ENCODE data around the gene ACAP3.

The ACAP3 gene

DNA sequence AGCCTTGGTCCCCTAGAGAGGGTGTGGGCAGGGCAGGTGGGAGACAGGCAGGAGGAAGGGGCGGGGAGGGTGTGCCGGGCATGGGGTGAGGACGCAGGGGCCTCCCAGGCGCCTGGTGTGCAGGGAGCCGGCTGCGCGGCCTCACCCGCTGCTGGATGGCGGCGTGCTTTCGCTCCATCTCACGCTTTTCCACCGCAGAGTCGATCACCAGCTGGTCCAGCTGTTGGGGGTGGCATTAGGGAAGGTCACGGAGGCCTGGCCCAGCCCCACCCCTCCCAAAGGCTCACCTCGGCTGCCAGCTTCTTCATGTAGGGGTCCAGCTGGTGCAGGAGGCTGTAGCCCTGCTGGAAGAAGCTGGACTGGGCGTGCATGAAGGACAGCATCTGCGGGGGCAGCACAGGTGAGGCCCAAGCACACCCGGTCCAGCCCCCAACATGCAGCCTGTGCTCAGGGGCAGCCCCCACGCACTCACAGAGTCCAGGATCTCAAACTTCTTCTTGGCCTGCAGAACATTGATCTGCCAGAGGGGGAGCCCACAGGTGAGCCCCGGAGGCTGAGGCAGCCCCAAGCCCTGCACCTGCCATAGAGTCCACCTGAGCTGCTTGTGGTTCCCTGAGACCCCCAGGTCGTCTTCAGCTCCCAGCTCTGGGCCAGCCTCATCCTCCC is 7.9 kb downstream of the ACAP3 start:
- peak; percentile 36 for DNase-seq

DNA sequence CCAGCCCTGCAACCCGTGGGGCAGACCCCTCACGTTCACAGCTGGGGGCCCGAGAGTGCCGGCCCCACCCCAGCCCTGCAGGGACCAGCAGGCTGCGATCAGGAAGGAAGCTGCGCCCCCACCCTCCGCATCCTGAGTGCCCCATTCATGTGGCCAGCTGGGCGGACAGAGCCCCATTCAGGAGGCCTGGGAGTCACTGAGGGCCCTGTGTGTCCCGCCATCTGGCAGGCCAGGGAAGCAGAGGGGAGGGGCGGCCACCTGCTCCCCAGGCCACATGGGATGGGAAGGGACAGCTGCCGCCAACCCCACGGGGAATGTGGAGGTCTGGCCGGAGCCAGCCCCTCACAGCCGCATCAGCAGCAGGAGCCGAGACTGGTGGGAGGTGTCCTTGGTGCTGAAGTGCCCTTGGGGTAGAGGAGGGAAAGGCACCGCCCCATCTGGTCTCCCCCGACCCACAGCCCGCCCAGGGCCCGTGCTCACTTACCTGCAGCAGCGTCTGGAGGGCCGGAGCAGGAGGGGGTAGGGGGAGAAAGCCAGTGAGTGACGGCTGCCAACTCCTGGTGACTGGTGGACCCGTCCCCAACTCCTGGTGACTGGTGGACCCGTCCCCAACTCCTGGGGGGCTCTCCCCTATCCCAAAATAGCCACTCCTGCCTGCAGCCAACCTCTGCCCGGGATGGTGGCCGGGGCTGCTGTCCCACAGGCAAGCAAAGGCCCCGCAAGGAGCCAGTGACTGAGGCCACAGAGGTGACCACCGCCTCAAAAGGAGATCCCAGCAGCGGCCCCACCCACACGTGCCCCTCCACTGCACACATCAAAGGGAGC is 8.7 kb downstream of the ACAP3 start:
- no peak for DNase-seq

DNA sequence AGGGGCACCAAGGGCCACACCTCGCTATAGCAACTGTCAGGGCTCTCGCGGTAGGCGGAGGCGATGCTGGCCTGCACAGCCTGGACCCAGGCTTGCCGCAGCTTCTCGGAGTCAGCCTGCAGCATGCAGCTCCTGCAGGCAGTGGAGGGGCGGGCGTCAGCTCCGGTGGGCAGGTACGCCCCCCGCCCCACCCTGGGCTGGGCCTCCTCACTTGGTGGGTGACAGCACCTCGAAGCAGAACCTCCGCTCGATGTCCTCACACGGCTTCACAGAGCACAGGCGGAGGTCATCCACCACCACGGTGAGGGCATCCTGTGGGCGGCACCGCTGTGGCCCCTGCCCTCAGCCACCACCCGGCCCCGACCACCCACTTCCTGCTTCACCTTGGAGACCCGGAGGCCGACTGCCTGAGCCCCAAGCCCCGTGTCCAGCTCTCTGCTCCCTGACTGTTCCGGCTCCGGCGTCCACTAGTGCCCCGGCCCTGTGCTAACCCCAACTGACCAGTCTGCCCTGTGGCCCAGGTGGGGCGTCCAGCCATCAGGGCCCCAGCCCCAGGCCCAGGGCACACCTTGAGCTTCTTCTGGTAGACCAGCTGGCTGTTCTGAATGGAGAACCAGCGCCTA is 9.8 kb downstream of the ACAP3 start:
- no peak for DNase-seq

DNA sequence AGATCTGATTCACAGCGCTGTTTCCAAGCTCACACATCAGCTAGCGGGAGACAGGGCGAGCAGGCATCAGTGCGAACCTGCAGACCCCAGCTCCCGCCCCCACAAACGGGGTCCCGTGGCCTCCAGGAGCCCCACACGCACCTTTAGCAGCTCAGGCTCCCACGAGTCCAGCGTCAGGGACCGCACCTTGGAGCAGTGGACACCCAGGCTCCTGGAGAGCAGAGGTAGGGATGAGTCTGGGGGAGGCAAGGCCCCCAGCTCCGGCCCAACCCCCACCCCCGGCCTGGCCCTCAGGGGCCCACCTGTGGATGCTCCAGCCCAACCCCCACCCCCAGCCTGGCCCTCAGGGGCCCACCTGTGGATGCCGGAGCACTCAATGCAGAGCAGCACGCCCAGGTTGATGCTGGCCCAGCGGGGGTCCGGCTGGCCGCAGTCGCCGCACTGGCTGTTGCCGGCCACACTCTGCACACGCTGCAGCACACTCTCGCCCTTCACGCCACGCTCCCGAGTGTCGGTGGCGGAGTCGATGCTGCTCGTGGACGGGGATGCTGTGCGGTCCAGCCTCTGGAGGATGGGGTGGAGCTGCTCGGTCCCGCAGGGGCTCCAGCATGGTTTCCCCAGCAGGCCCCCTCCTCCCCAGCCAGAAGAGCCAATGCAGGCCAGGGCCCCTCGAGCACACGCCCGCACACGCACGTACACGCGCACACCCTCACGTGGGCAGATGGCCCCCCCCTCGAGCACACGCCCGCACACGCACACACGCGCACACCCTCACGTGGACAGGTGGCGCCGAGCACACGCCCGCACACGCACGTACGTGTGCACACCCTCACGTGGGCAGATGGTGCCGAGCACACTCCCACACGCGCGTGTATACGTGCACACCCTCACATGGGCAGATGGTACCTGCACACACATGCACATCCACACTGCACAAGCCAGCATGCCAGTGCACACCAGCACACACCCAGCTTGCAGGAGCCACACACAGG is 11.4 kb downstream of the ACAP3 start:
- DNase-seq: no peak

DNA sequence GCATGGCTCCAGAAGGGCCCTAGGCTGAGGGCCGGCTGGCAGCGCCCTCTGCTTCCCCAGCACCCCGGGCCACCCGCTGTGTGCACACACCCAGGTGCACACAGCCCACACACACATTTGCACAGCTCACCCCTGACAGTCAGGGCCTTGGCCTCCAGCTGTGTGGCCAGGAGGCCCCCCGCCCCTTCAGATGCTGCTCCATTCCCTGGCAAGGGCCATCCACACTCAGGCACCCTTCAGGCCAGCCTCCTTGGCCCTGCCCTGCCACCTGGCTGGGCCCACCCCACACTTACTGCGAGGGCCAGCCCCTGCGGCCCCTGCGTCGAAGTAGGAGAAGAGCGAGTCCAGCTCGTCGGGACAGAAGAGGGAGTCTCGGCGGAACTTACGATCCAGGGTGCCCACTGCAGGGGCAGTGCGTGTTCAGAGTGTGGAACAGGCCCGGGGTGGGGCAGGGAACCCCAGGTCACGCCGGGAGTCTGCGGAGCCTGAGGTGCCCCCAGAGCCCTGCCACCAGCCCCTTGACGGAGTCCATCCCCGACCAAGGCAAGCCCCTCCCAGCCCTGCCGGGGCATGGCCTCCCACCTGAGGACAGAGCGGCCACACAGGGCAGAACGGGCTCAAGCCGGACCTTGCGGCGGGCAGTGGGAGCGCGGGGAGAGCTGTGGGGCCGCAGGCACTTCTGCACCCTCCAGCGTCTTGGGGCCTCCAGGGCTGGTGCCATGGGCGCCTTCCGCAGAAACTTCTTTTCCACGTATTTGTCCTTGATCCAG is 12.4 kb downstream of the ACAP3 start:
- DNase-seq: no peak

DNA sequence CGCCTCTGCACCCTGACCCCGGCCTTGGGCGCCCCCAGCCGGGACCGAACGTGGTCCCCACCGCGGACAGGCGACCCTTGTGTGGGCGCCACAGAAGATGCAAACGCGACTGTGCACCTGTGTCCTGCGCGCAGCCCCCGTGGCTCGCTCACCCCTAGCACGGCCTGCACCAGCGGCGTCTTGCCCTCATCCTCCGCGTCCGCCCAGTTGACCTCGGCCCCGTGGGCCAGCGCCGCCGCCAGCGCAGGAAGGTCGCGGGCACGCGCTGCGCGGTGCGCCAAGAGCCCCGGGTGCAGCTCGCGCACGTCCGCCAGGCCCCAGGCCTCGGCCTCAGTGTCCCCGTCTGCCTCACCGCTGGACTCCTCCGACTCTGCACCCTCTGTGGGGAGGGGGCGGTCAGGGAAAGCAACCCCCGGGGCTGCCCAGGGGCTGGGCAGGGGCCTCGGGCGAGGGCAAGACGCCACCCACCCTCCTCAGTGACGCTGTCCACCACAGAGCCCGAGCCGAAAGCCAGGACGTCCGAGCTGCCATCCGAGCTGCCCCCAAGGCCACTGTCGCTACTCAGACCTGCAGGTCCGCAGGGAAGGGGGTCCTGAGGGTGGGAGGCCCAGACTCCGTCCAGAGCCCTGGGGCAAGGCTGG is 13.4 kb downstream of the ACAP3 start:
- no peak for DNase-seq

DNA sequence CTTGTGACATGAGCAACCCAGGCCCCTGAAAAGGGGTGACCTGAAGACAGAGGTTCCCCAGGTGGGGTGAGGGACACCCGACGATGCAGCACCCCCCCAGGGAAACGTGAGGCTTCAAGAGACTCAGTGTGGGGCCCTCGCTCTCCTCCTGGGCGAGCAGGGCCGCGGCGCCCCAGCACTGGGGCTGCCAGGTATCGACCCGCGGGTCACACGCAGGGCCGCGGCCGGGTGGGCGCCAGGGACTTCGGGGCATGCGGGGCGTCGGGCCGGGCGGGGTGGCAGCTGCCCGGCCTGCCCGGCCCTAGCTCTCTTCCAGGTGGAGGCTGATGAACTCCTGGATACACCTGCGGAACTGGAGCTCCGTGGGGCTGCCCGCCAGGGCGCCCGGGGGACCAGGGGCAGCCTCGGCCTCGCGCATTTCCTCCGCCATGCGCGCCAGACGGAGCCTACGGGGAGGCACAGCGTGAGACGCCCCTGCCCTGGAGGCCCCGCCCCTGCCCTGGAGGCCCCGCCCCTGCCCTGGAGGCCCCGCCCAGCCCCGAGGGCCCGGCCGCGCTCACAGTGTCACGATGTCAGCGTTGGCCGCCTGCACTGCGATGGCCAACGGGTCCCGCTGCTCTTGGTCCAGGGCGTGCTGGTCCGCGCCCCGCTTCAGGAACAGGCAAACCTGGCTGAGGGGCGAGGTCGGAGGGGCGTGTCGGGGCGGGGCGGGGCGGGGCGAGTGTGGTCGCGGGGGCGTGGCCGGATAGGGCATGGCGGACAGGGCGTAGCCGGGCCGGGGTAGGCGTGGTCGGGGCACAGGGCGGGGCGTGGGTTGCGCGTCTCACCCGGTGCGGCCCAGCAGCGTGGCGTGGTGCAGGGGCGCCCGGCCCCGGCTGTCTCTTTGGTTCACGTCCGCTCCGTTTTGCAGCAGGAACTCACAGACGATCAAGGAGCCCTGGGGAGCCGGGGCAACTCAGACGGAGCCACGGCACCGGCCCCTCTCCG is 14.2 kb downstream of the ACAP3 start:
- no peak for DNase-seq

DNA sequence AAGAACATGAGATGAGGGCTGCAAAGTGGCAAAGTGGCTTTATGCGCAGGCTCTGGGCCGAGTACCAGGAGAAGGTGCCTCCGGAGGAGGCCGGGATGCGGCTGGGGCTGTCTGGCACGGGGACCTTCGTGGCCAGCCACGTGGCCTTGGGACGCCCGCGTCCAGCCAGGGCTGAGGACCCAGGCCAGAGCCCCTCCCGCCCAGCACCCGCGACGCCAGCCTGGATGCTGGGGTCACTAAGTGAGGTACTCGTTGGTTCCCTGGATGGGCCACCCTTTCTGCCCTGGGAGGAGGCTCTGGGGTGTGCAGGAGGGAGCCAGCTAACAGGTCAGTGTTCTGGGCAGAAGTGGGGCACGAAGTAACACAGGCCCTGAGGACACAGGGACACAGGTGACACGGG is 14.9 kb downstream of the ACAP3 start:
- DNase-seq: no peak

DNA sequence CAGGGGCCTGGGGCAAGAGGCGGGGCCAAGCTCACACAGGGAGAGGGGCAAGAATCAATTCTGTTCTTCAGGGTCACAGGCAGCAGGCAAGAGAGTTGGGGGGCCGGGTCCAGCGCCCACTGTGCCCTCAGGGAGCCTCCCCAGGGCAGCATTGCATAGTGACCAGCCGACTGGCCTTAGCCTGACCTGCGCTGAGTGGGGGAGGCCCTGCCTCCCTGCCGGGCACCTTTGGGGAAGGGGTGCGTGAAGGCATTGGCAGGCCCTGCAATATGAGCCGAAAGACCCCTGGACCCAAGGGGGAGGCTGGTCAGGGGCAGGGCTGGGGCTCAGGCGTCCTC is 15.3 kb downstream of the ACAP3 start:
- DNase-seq: no peak

DNA sequence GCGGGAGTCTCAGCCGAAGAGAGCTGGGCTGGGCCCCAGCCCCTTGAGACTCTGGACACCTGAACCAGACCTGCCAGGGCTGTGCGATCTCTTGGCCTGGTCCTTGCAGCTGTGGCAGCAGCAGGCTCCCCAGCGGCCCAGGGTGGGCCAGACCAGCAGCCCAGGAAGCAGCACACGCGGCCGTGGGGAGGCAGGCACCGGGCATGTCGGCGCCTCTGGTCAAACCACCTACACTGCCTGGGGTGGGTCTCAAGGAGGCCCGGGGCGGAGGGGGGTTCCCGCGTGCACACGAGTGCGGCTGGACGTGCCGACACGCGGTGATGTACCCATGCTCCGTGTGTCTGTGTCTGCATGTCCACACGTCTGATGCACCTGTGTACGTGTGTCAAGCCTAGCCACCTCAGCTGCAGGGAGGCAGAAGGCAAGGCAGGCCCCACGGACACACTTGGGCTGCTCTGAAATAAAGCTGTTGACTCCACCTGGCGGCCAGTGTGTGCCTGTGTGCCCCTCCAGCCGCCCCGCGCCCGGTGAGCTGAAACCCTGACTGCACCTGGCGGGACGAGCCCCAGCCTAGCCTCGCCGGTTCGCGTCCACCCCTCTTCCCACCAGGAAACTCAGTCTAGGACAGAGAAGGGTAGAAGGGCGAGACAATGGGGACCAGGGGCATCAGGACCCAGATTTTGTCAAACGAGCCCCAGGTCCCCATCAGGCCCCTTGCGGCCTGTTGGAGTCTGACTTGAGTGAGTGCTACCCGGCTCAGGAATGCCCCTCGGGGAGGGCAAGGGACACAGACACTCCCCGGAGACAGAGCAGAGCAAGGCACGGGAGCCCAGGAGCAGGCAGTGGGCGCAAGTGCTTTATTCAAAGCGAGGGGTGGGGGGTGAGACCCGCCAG is 15.9 kb downstream of the ACAP3 start:
- peak; percentile 74 for DNase-seq

DNA sequence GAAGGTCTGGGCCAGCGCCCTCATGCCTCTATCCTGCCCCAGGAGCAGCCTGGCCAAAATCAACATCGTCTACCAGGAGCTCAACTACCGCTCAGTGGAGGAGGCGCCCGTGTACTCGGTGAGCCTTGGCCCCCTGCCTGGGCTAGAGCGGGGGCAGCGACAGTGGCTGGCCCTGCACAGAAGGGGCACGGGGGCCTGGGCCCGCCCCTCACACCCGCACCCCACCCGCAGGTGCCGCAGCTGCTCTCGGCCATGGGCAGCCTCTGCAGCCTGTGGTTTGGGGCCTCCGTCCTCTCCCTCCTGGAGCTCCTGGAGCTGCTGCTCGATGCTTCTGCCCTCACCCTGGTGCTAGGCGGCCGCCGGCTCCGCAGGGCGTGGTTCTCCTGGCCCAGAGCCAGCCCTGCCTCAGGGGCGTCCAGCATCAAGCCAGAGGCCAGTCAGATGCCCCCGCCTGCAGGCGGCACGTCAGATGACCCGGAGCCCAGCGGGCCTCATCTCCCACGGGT is 16.7 kb downstream of the ACAP3 start:
- no peak for DNase-seq

DNA sequence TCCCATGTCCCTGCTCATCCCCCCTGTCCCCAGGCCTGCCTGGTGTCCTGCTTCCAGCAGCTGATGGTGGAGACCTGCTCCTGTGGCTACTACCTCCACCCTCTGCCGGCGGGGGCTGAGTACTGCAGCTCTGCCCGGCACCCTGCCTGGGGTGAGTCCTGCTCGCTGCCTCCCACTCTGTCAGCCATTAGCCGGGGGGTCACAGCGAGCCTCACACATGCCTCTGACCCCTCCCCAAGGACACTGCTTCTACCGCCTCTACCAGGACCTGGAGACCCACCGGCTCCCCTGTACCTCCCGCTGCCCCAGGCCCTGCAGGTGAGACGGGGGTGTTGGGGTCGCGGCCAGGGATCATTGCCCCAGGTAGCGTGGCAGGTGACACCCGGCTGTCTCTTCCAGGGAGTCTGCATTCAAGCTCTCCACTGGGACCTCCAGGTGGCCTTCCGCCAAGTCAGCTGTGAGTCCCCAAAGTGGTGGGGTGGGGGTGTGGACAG is 17.4 kb downstream of the ACAP3 start:
- peak; percentile 77 for DNase-seq

DNA sequence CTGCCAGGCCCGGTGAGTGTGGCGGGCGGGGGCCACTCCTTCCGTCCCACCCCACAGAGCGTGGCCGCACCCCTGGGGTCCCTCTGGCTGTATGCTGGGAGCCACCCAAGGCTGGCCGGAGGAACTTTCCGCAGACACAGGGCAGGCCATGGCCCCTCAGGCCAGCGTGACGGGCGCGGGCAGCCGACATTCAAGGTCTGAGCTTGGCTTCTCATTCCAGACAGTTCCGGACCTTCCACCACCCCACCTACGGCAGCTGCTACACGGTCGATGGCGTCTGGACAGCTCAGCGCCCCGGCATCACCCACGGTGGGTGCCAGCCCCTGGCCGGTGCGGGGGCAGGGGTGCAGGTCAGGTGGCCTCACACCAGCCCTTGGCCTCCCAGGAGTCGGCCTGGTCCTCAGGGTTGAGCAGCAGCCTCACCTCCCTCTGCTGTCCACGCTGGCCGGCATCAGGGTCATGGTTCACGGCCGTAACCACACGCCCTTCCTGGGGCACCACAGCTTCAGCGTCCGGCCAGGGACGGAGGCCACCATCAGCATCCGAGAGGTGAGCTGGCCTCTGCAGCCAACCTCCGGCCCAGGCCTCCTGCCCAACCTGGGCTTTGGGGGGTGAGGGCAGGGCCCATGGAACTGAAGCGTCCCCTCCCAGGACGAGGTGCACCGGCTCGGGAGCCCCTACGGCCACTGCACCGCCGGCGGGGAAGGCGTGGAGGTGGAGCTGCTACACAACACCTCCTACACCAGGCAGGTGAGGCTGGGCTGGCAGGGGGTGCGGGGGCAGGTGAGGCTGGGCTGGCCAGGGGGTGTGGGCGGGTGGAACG is 20.2 kb downstream of the ACAP3 start:
- DNase-seq: no peak

DNA sequence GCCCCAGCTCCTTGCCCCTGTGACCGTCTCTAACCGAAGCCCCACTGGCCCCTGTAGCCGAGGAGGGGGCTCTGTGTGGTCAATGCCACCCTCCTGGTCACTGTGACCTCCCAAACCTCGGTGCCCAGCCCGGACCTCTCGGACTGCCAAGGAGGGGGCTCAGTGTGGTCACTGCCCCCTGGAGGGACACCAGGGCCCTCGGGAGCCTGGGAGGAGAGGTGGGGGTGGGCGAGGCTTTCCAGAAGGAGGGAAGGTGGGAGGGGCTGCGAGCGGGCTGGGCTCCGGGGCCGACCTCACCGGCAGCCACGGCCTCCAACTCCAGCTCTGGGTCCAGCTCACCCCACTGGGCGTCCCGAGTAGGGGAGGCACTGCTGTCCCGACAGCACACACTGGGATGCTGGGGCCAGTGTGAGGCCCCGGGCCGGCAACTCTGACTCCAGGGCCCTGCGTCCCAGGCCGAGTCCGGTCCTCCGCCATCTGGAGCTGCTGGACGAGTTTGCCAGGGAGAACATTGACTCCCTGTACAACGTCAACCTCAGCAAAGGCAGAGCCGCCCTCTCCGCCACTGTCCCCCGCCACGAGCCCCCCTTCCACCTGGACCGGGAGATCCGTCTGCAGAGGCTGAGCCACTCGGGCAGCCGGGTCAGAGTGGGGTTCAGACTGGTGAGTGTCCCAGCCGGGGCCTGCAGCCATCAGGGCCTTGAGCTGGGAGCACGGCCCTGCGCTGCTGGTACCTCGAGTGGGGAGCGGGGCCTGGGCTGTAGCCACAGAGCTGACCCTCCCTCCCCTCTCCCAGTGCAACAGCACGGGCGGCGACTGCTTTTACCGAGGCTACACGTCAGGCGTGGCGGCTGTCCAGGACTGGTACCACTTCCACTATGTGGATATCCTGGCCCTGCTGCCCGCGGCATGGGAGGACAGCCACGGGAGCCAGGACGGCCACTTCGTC is 21.1 kb downstream of the ACAP3 start:
- DNase-seq: no peak

DNA sequence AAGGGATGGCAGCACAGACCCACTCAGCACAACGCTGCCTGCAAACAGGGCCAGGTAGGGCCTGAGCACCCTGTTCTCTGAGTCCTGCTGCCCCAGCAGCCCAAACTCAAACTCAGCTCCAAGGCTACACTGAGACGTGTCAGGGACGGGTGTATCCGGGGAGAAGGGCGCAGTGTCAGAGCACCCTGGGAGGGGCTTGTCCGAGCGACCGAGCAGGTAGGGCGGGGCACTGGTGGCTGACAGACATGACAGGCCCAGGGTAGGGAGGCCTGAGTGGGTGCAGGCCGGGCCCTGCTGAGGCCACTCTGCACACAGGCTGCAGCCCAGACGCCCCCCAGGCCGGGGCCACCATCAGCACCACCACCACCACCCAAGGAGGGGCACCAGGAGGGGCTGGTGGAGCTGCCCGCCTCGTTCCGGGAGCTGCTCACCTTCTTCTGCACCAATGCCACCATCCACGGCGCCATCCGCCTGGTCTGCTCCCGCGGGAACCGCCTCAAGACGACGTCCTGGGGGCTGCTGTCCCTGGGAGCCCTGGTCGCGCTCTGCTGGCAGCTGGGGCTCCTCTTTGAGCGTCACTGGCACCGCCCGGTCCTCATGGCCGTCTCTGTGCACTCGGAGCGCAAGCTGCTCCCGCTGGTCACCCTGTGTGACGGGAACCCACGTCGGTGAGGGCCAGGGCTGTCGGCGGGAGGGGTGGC is 22.0 kb downstream of the ACAP3 start:
- no peak for DNase-seq

DNA sequence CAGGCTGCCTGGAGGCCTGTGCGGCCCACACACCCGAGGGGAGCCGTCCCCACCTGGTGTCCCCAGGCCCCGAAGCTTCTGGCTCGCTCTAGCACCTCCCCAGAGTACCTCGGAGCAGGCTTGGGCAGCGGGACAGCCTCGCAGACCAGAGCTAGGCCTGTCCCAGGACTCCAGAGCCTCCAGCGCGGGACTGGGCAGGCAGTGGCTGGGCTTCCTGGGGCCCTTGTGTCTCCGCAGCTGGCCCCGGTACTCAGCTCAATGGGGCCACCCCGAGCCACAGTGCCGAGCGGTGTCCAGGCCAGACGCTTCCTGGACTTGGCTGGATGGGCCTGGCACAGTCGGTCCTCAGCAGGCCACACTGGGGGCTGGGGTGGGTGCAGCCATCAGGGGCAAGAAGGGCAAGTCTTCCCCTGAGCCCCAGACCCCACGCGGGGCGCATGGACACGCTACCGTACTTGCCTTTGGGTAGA is 22.6 kb downstream of the ACAP3 start:
- DNase-seq: no peak
